ENCODE data around the gene GORASP1. TPM values are rescaled to one million over a fixed set of nuclear protein-coding genes. Genes with fewer than 3 reads are reported as not detected.

Gene GORASP1
- polyA plus RNA-seq, 4 donors: 30.5 to 60.0 (median 42.4) TPM

DNA sequence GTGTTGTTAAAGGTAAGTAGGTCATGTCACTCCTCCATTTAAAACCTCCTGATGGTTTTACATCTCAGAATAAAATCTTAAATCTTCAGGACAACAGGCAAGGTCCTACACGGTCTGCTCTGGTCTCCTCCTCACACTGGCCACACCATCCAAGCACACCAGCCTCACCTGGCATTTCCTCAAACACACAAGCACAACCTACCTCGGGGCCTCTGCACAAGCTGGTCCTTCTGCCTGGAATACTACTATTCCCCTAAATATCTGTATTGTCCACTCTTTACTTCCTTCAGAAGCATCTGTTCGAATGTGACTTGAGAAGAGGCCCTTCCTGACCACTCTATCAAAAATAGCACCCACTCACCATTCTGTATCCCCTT lies 1.8 kb downstream of the GORASP1 start:
- no peak overlapping the region for H3K27ac ChIP-seq (ENCODE audit: low read depth in 1 of 3, low read length in 2 of 3)

DNA sequence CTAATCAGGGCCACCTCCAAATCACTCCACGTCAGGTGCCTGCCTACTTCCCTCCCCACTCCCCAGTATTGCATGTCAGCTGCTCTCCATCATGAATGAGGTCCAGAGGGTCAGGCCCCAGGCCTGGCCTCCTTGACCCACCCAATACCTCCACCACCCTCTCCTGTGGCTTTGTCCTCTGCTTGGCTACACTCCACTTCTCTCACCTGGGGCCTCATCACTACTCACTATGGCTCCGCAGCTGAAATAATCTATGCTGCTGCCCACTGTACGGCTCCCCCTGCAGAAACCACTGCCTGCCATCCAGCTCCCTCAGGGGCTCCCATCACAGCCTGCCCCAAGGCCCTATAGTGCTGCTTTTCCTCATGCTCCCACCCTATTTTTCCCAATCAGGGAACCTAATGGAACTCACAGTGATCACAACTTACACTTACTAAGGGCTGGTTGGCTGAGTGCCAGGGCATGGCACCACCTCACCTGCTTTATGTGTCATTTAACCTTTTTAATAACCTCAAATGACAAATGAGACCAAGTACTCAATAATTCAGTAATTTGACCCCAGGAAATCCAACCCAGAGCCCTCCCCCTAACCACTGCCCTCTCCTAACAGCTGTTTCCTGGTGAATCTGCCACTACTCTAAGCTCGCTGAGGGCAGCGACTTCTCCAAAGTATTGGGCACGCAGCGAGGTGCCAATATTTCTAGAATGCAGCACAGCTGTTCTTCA lies 2.3 kb downstream of the GORASP1 start:
- Histone ChIP-seq H3K27ac (ENCODE audit: low read depth in 1 of 3, low read length in 2 of 3) (no peak overlapping the region), H3K36me3 (ENCODE audit: control insufficient read depth in 3 of 3, insufficient read depth in 2 of 3, low read depth in 1 of 3, low read length in 3 of 3) (peaks cover 0 to 38% (median 5%) of the 10 kb centered on the region in 3 donors), H3K9me3 (ENCODE audit: control insufficient read depth in 2 of 2, insufficient read depth in 1 of 2, low read depth in 1 of 2, low read length in 1 of 2) (no peaks in the 10 kb centered on the region), H3K27me3 (ENCODE audit: control insufficient read depth in 3 of 3, insufficient read depth in 3 of 3, low read length in 3 of 3) (no peaks in the 10 kb centered on the region), H3K4me3 (ENCODE audit: low read depth in 1 of 3, low read length in 3 of 3) (no peak overlapping the region), H3K4me1 (ENCODE audit: control insufficient read depth in 3 of 3, insufficient read depth in 2 of 3, low read depth in 1 of 3, low read length in 2 of 3) (peaks cover 4 to 10% (median 6%) of the 10 kb centered on the region in 3 donors)
- FAIRE-seq: no peak
- no peak for DNase-seq
- WGBS, 3 donors: 84 to 90% (median 88%) methylated on average over 7 of the region's 7 CpGs

More for the DNA sequence above, 1.8 kb downstream of the GORASP1 start:
- DNase-seq (no peak), FAIRE-seq (no peak)
- Histone ChIP-seq H3K36me3 (ENCODE audit: control insufficient read depth in 3 of 3, insufficient read depth in 2 of 3, low read depth in 1 of 3, low read length in 3 of 3) (peaks cover 0 to 38% (median under 1%) of the 10 kb centered on the region in 3 donors), H3K27me3 (ENCODE audit: control insufficient read depth in 3 of 3, insufficient read depth in 3 of 3, low read length in 3 of 3) (no peaks in the 10 kb centered on the region), H3K9me3 (ENCODE audit: control insufficient read depth in 2 of 2, insufficient read depth in 1 of 2, low read depth in 1 of 2, low read length in 1 of 2) (no peaks in the 10 kb centered on the region), H3K4me1 (ENCODE audit: control insufficient read depth in 3 of 3, insufficient read depth in 2 of 3, low read depth in 1 of 3, low read length in 2 of 3) (peaks cover 4 to 10% (median 6%) of the 10 kb centered on the region in 3 donors), H3K4me3 (ENCODE audit: low read depth in 1 of 3, low read length in 3 of 3) (no peak overlapping the region)
- WGBS, 3 donors: 64 to 70% (median 68%) methylated on average over 3 of the region's 3 CpGs

- Histone ChIP-seq H3K27me3 (ENCODE audit: control insufficient read depth in 3 of 3, insufficient read depth in 3 of 3, low read length in 3 of 3) (no peaks in the 10 kb centered on the region), H3K4me1 (ENCODE audit: control insufficient read depth in 3 of 3, insufficient read depth in 2 of 3, low read depth in 1 of 3, low read length in 2 of 3) (peaks cover 4 to 10% (median 6%) of the 10 kb centered on the region in 3 donors), H3K27ac (ENCODE audit: low read depth in 1 of 3, low read length in 2 of 3) (no peak overlapping the region), H3K4me3 (ENCODE audit: low read depth in 1 of 3, low read length in 3 of 3) (no peak overlapping the region), H3K9me3 (ENCODE audit: control insufficient read depth in 2 of 2, insufficient read depth in 1 of 2, low read depth in 1 of 2, low read length in 1 of 2) (no peaks in the 10 kb centered on the region), H3K36me3 (ENCODE audit: control insufficient read depth in 3 of 3, insufficient read depth in 2 of 3, low read depth in 1 of 3, low read length in 3 of 3) (peaks cover 3 to 47% (median 9%) of the 10 kb centered on the region in 3 donors)
- DNase-seq (no peak), FAIRE-seq (no peak)
- 64 to 79% (median 78%) methylated on average over 6 of the region's 6 CpGs for WGBS, 3 donors
Measured at GRCh38 chr3:39103791-39104552, 3.5 kb downstream of the GORASP1 start.

DNA sequence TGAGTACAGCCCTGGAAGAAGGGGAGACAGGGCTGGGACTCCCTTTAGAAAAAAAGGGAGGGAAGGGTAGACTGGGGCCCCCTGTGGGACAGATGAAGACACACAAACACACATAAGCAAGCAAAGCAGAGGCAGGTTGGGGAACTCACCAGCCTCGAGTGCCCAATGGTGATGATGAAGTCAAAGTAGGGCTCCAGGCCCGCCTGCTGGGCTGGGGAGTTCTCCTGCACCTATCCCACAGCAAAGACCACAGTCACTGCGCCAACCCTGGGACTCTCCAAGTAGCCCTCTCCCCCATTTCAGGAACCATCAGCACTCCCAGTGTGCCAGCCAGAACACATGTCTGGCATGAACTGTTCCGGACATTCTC lies 4.1 kb downstream of the GORASP1 start:
- Histone ChIP-seq H3K27me3 (ENCODE audit: control insufficient read depth in 3 of 3, insufficient read depth in 3 of 3, low read length in 3 of 3) (no peaks in the 10 kb centered on the region), H3K4me3 (ENCODE audit: low read depth in 1 of 3, low read length in 3 of 3) (no peak overlapping the region)
- no peak for FAIRE-seq

DNA sequence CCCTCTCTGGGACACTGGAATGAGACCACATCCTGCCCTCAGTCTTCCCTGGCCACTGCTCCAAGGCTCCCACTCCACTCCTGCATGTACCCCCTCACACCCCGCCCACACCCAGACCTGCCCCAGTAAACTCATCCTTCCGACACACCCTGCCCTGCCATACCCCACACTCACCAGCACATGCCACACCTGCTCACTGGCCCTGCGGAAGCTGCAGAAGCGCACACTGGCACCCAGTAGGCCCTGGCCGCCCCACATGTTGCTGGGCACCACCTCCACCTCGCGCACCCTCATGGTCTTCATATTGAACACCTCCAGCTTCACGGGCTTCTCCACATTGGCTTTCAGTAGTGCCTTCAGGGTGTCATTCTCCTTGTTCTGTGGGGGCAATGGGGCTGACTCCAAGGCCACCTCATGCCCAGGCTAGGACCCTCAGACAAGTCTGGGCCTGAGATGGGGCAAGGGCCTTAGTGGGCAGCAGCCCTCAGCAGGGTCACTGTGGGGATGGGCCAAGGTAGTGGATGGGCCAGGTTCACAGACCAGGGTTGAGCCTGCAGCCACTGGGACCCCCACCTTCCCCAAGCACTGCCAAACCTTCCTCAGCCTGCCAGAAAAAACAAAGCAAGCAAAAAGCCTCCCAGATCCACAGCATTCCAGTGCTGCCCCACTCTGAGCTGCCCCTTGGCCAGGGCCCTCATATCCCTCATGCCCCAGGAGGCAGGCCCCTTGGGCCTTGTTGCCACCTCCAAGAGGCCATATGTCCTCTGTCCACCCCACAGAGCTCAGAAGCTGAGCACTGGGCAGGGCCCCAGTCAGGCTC lies 4.7 kb downstream of the GORASP1 start:
- Histone ChIP-seq H3K4me3 (ENCODE audit: low read depth in 1 of 3, low read length in 3 of 3) (no peak overlapping the region), H3K9me3 (ENCODE audit: control insufficient read depth in 2 of 2, insufficient read depth in 1 of 2, low read depth in 1 of 2, low read length in 1 of 2) (no peaks in the 10 kb centered on the region), H3K36me3 (ENCODE audit: control insufficient read depth in 3 of 3, insufficient read depth in 2 of 3, low read depth in 1 of 3, low read length in 3 of 3) (peaks cover 7 to 60% (median 14%) of the 10 kb centered on the region in 3 donors), H3K27me3 (ENCODE audit: control insufficient read depth in 3 of 3, insufficient read depth in 3 of 3, low read length in 3 of 3) (no peaks in the 10 kb centered on the region), H3K27ac (ENCODE audit: low read depth in 1 of 3, low read length in 2 of 3) (no peak overlapping the region), H3K4me1 (ENCODE audit: control insufficient read depth in 3 of 3, insufficient read depth in 2 of 3, low read depth in 1 of 3, low read length in 2 of 3) (peaks cover 0 to 7% (median 4%) of the 10 kb centered on the region in 3 donors)
- FAIRE-seq (no peak), DNase-seq (no peak)
- 88 to 95% (median 94%) methylated on average over 8 of the region's 8 CpGs for WGBS, 3 donors

More for the DNA sequence above, 4.1 kb downstream of the GORASP1 start:
- no peak for DNase-seq
- Histone ChIP-seq H3K27ac (ENCODE audit: low read depth in 1 of 3, low read length in 2 of 3) (no peak overlapping the region), H3K9me3 (ENCODE audit: control insufficient read depth in 2 of 2, insufficient read depth in 1 of 2, low read depth in 1 of 2, low read length in 1 of 2) (no peaks in the 10 kb centered on the region), H3K36me3 (ENCODE audit: control insufficient read depth in 3 of 3, insufficient read depth in 2 of 3, low read depth in 1 of 3, low read length in 3 of 3) (peaks cover 5 to 54% (median 14%) of the 10 kb centered on the region in 3 donors), H3K4me1 (ENCODE audit: control insufficient read depth in 3 of 3, insufficient read depth in 2 of 3, low read depth in 1 of 3, low read length in 2 of 3) (peaks cover 4 to 10% (median 4%) of the 10 kb centered on the region in 3 donors)
- 77 to 84% (median 81%) methylated on average over 4 of the region's 4 CpGs for WGBS, 3 donors

DNA sequence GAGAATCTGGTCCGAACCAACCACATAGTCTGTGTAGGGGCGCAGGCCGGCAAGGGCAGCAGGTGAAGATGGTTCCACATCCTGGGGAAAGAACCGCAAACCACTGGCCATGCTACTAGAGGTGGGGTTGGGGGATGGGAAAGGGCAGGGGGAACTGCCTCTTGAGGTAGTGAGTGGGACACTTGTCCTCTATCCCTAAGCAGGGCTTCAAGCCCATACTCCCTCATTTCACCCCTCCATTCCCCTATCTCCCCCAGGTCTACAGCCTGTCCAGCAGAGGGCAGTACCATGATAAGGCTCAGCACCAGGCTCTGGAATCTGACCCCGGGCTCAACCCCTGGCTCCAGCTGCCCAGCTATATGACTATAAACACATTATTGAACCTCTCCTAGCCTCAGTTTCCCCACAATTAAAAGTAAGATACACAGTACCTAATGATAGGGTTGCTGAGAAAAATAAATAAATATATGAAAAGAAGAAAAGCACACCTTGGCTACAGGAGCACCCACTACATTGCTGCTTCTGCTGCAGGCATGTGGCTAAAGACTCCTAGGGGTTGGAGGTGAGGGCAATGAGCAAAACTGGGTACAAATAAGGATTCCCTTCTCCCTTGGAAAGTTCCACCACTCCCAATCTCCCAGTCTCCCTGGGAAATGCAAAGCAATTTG lies 6.3 kb downstream of the GORASP1 start:
- Histone ChIP-seq H3K36me3 (ENCODE audit: control insufficient read depth in 3 of 3, insufficient read depth in 2 of 3, low read depth in 1 of 3, low read length in 3 of 3) (peaks cover 12 to 72% (median 18%) of the 10 kb centered on the region in 3 donors), H3K9me3 (ENCODE audit: control insufficient read depth in 2 of 2, insufficient read depth in 1 of 2, low read depth in 1 of 2, low read length in 1 of 2) (no peaks in the 10 kb centered on the region), H3K4me1 (ENCODE audit: control insufficient read depth in 3 of 3, insufficient read depth in 2 of 3, low read depth in 1 of 3, low read length in 2 of 3) (peaks cover 0 to 5% (median 4%) of the 10 kb centered on the region in 3 donors), H3K27me3 (ENCODE audit: control insufficient read depth in 3 of 3, insufficient read depth in 3 of 3, low read length in 3 of 3) (no peaks in the 10 kb centered on the region), H3K4me3 (ENCODE audit: low read depth in 1 of 3, low read length in 3 of 3) (no peak overlapping the region), H3K27ac (ENCODE audit: low read depth in 1 of 3, low read length in 2 of 3) (no peak overlapping the region)
- FAIRE-seq (no peak), DNase-seq (peak; percentile 43 to 61)
- 74 to 87% (median 81%) methylated on average over 5 of the region's 5 CpGs for WGBS, 3 donors

GRCh38 chr3:39100500-39100886 lies 6.9 kb downstream of the GORASP1 start:
- H3K36me3 ChIP-seq (ENCODE audit: control insufficient read depth in 3 of 3, insufficient read depth in 2 of 3, low read depth in 1 of 3, low read length in 3 of 3): peaks cover 15 to 75% (median 21%) of the 10 kb centered on the region in 3 donors
- DNase-seq: no peak
- peaks cover 0 to 2% (median 0%) of the 10 kb centered on the region in 3 donors for H3K4me1 ChIP-seq (ENCODE audit: control insufficient read depth in 3 of 3, insufficient read depth in 2 of 3, low read depth in 1 of 3, low read length in 2 of 3)
- no peak overlapping the region for H3K4me3 ChIP-seq (ENCODE audit: low read depth in 1 of 3, low read length in 3 of 3)
- no peaks in the 10 kb centered on the region for H3K9me3 ChIP-seq (ENCODE audit: control insufficient read depth in 2 of 2, insufficient read depth in 1 of 2, low read depth in 1 of 2, low read length in 1 of 2)
- no peak overlapping the region for H3K27ac ChIP-seq (ENCODE audit: low read depth in 1 of 3, low read length in 2 of 3)
- no peaks in the 10 kb centered on the region for H3K27me3 ChIP-seq (ENCODE audit: control insufficient read depth in 3 of 3, insufficient read depth in 3 of 3, low read length in 3 of 3)
- FAIRE-seq: no peak
- 91 to 94% (median 93%) methylated on average over 9 of the region's 9 CpGs for WGBS, 3 donors

Measured in small intestine (tissue), 7 donors.